HUES6 (cell line): ENCODE data around the gene TPD52L2.

Experiments used
- H3K27ac ChIP-seq: 2 replicates; pipeline ENCODE4 v1.7.0; 2013; ENCODE audit warnings: low read depth, mild to moderate bottlenecking, low read length, inconsistent platforms
- H3K27me3 ChIP-seq: 2 replicates; pipeline ENCODE4 v1.6.1; 2013; ENCODE audit warnings: low read length; ENCODE audit not compliant: control insufficient read depth, insufficient read depth
- H3K36me3 ChIP-seq: 2 replicates; pipeline ENCODE4 v1.6.1; 2013; ENCODE audit warnings: low read length; ENCODE audit not compliant: control insufficient read depth, insufficient read depth
- H3K4me1 ChIP-seq: 2 replicates; pipeline ENCODE4 v1.6.1; 2013; ENCODE audit warnings: low read length; ENCODE audit not compliant: control insufficient read depth, insufficient read depth
- H3K4me3 ChIP-seq: 2 replicates; pipeline ENCODE4 v1.5.1; 2013; ENCODE audit warnings: low read depth, low read length
- H3K9ac ChIP-seq: one replicate; pipeline ENCODE4 v1.6.1; 2013; ENCODE audit warnings: mild to moderate bottlenecking, low read length
- H3K9me3 ChIP-seq: 2 replicates; pipeline ENCODE4 v1.6.1; 2013; ENCODE audit warnings: low read depth, low read length; ENCODE audit not compliant: control insufficient read depth, insufficient read depth

Gene TPD52L2

DNA sequence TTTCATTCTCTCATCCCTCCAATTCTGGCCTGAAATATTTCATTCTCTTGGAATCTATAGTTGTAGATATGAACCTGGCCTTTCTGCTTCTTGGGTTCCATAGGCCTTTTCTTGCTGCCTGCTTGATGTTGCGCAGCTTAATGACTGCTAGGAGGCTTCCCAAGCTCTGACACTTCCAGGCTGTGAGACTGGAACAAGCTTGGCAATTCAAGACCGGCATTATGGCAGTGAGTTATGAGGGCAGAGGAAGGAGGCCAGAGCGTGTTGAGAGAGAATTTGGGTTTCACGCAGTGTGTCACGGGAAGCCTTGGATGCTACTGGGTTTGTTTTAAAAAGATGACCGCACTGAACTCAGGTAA is 28.9 kb downstream of the TPD52L2 start:
- no peaks in the 10 kb centered on the region for H3K27me3 ChIP-seq
- peak overlapping the region; percentile 37 for H3K9ac ChIP-seq
- peak overlapping the region; percentile 77 for H3K4me3 ChIP-seq
- H3K4me1 ChIP-seq, result peaks cover 14% of the 10 kb centered on the region
- H3K36me3 ChIP-seq, result peaks cover 34% of the 10 kb centered on the region
- H3K27ac ChIP-seq, result no peak overlapping the region
- no peaks in the 10 kb centered on the region for H3K9me3 ChIP-seq

DNA sequence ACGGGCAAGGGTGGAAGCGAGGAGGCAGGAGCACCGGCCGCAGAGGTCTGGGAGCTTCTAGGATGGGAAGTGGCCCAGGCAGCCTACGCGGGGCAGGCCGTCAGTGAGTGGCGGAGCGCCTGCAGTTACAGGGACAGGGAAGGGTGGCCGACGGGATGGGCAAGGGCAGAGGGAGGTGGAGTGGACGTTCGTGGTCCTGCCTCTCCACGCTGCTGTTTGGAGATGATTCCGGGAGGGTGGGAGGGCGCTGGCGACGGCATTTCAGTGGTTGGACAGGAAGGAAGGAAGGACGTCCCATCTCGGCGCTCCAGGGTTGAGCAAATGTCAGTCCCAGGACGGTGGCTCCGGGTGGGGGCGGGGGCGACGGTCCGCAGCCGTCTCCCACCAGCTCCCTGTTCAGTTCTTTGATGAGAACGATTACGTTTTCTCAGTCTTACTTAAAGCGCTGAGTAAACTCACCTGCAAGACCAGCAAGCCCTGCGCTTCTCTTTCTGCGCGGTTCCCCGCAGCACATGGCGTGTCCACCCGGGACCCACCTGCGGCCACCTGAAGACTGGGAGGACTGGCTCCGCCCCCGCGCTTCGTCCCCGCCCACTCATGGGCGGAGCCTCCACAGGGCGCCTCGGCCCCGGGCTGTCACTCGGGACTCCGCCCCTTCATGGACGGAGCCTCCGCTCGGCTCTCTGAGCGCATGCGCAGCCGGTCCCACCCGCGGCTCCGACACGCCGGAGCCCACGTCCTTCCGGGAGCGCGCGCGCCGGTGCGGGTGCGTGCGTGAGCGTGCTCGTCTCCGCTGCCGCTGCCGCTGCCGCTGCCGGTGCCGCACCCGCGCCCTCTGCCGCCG is 29.5 kb downstream of the TPD52L2 start, which contains the start of gene DNAJC5:
DNAJC5 (plus strand) TSS at position 769 of the 844 bp plus-strand sequence. CDS start 33,220 bp downstream, outside the sequence.
- peak within 1 kb of the TSS; percentile 78 for H3K4me3 ChIP-seq
- no peaks in the 10 kb centered on the region for H3K9me3 ChIP-seq
- H3K9ac ChIP-seq, result peak within 1 kb of the TSS; percentile 56
- H3K36me3 ChIP-seq, result peaks cover 28% of the 10 kb centered on the region
- peaks cover 14% of the 10 kb centered on the region for H3K4me1 ChIP-seq
- no peaks in the 10 kb centered on the region for H3K27me3 ChIP-seq
- no peak within 1 kb of the TSS for H3K27ac ChIP-seq

DNA sequence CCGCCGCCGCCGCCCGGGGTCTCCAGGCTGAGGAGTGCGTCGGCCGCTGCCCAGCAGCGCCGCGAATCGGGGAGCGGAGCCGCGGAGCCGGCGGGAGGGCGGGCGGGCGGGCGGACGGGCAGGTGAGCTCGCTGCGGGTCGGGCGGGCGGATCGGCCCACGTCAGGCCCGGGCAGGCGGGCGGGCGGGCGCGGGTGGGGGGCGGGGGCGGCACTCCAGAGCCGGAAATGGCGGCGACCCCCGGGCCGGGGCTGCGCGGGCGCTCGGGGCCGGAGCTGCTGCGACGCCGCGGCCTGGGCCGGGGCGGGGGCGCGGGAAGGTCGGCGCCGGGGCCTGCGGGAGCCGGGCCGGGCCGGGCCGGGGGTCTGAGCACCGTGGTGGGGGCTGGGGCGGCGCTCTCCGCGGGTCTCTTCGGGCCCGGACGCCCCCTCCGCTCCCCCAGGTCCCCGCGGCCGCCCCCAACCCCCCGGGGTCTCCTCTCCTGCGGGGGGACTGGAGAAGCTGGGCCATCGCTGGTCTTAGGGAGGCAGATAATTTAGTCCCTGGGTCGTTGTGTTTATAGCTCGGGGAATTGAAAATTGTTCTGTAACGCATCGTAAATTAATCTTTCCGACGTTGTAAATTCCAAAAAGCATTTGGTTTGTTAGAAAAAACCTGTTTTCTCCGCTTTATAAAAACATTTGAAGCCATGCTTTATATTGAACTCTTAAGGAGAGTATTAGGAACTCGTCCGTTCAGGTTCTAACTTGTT is 30.3 kb downstream of the TPD52L2 start:
- no peak overlapping the region for H3K27ac ChIP-seq

DNA sequence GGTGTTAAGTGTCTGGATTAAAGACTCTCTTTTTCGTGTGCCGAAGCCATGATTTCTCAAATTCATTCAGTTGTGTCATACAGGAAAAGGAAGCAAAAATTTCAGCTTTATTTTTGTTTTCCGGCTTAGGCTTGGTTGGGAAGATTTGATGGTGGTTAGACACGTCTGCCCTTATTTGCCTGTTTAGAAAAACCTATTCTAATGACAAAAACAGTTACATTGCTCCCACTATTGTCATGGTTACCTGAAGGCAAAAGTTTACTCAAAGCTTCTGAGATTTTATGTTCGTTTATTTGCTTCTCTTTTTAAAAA is 30.8 kb downstream of the TPD52L2 start:
- H3K9ac ChIP-seq, result peak overlapping the region; percentile 56
- no peaks in the 10 kb centered on the region for H3K9me3 ChIP-seq
- H3K4me3 ChIP-seq, result peak overlapping the region; percentile 78
- no peak overlapping the region for H3K27ac ChIP-seq
- H3K4me1 ChIP-seq, result peaks cover 14% of the 10 kb centered on the region
- H3K27me3 ChIP-seq, result no peaks in the 10 kb centered on the region
- H3K36me3 ChIP-seq, result peaks cover 14% of the 10 kb centered on the region

More for the DNA sequence above, 30.3 kb downstream of the TPD52L2 start:
- H3K4me3 ChIP-seq, result peak overlapping the region; percentile 78
- peaks cover 20% of the 10 kb centered on the region for H3K36me3 ChIP-seq
- no peaks in the 10 kb centered on the region for H3K9me3 ChIP-seq
- H3K4me1 ChIP-seq, result peaks cover 14% of the 10 kb centered on the region
- no peaks in the 10 kb centered on the region for H3K27me3 ChIP-seq
- H3K9ac ChIP-seq, result peak overlapping the region; percentile 56

DNA sequence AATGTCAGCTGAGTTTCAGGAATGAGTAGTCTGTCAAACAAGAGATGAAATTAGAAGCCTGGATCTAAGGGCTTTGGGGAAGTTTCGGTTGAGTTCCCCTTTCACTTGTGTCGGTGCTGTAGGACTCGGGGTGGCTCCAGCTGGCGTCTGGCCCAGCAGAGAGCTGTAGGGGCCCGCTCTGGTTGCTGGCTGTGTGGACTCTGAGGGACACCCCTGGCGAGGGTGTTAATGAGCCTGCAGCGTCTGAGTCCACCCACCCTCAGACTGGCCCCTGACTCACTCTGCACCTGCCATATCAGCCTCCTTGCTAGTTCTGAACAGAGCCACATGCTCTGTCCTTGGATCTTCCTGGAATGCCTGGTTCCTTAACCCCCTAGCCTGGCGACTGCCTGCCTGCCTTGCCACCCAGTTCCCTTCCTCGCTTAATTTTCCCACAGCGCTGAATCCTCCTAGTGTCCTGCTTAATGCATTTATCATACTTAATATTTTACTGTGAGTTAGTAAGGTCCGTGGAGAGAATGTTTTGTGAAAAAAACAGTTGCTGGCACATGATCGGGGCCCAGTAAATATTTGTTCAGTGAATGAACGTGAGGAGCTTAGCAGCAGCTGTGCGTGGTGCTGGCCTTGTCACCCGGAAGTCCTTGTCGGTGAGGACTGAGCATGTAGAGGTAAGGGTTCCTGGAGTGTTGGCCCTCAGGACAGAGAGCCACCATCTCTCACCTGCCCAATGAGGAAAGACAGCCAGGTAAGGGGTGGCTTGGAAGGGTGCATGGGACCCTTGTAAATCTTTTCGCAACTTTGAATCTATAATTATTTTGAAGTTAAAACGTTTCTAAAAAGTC is 31.4 kb downstream of the TPD52L2 start:
- Histone ChIP-seq H3K27ac (no peak overlapping the region), H3K9ac (peak overlapping the region; percentile 56), H3K9me3 (no peaks in the 10 kb centered on the region), H3K4me1 (peaks cover 14% of the 10 kb centered on the region), H3K4me3 (peak overlapping the region; percentile 78), H3K36me3 (peaks cover 9% of the 10 kb centered on the region), H3K27me3 (no peaks in the 10 kb centered on the region)

DNA sequence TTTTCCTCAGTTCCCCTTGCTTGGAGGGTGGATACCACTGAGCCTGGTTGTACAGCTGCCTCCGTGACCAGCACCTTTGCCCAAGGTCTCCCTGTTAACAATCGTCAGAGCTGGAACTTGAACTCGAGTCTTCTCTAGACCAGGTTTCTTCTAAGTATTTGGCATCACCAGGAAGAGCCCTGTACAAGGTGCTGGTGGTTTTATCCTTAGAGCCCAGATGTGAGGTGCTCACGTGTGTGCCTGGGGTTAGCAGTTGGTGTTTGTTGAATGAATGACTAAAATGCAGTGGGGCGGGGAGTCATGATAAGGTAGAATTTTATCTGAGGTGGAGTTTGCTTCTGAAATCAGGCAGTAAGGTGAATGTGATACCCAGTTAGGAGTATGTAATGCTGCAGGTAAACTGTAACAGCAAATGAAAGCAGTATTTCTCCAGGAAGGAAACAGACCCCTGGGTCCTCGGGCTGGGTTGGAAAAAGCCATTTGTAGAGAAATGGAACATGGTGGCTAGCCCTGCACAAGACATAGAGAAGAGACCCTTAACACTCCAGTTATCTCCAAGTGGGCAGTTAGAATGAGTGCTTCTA is 33.0 kb downstream of the TPD52L2 start:
- Histone ChIP-seq H3K27me3 (no peaks in the 10 kb centered on the region), H3K9ac (no peak overlapping the region), H3K4me1 (peaks cover 14% of the 10 kb centered on the region), H3K27ac (no peak overlapping the region), H3K9me3 (no peaks in the 10 kb centered on the region), H3K36me3 (no peaks in the 10 kb centered on the region; the same call in 1 of the 2 replicates), H3K4me3 (no peak overlapping the region)

DNA sequence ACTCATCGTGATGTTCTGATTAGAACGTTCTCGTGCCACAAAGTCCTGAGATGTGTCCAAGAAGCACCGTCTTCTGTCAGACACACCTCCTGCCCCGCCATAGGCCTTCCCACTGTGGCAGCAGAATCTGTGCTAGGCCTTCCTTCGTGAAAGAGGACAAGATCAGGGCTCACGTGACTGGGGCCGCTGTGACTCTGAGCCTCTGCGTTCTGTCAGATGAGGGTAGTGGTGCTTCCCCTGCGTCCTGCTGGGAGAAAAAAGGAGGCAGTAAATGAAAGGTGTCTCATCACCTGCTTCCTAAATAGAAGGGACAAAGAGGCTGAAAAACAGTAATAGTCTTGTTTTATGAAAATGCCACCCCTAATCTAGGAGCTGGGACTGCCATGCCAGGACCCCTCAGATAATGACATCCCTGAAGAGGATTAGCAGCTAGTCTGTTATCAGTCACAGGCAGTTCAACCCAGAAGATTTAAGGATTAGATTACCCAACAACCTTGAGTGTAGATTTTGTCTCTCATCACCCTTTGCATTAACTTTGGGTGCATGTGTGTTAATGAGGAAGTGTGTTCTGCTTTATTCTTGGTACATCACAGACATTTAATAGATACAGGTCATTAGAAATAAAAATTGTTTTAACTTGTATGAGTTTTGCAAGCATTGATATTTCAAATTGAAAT is 34.0 kb downstream of the TPD52L2 start:
- H3K27ac ChIP-seq, result no peak overlapping the region
- no peaks in the 10 kb centered on the region for H3K9me3 ChIP-seq
- no peak overlapping the region for H3K9ac ChIP-seq
- no peaks in the 10 kb centered on the region; the same call in 1 of the 2 replicates for H3K36me3 ChIP-seq
- no peaks in the 10 kb centered on the region for H3K27me3 ChIP-seq
- H3K4me3 ChIP-seq, result no peak overlapping the region
- peaks cover 11% of the 10 kb centered on the region for H3K4me1 ChIP-seq

DNA sequence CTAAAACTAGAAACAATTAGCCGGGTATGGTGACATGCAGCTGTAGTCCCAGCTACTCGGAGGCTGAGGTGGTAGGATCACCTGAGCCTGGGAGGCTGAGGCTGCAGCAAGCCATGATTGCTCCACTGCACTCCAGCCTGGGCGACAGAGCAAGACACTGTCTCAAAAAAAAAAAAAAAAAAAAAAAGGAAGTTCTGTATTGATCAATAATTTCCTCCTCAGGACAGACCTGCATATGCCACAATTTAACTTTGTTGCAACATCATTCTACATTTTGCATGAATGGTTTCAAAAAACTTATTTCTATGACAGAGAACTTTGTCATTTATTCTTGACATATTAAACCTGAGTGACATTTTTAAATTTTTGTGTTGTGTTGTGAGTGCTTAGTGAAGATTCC is 35.3 kb downstream of the TPD52L2 start:
- H3K4me1 ChIP-seq, result peaks cover 8% of the 10 kb centered on the region
- no peaks in the 10 kb centered on the region for H3K27me3 ChIP-seq
- H3K9ac ChIP-seq, result no peak overlapping the region
- H3K36me3 ChIP-seq, result no peaks in the 10 kb centered on the region; the same call in 1 of the 2 replicates
- no peak overlapping the region for H3K27ac ChIP-seq
- H3K9me3 ChIP-seq, result no peaks in the 10 kb centered on the region
- no peak overlapping the region for H3K4me3 ChIP-seq

DNA sequence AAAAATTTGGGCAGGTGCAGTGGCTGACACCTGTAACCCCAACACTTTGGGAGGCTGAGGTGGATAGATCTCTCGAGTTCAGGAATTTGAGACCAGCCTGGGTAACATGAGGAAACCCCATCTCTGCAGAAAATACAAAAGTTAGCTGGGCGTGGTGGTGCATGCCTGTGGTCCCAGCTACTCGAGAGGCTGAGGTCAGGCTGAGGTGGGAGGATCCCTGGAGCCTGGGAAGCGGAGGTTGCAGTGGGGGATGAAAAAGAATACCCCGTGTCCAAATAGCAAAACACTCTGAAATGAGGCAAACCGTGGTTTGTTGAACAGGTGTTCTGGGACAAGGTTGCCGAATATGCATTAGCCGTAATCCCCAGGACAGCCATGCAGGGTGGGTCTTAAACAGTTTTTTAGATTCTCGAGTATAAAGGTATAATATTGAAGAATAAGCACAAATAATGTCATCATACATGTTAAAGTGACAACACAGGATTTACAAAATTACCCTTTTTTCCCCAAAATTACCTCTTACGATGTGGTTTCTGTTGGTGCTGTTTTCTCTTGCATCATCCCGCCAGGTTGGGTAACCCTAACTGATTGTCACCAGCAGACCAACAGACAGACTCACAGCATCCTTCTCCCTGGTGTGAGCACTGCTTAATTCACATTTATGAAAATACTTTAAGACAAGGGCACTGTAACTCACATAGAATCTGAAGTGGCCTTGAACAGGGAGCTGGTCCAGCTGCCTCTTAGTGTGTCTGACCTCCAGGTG is 38.9 kb downstream of the TPD52L2 start:
- H3K27me3 ChIP-seq, result no peaks in the 10 kb centered on the region
- no peaks in the 10 kb centered on the region for H3K4me1 ChIP-seq
- no peaks in the 10 kb centered on the region for H3K9me3 ChIP-seq
- no peak overlapping the region for H3K4me3 ChIP-seq
- no peaks in the 10 kb centered on the region; the same call in 1 of the 2 replicates for H3K36me3 ChIP-seq
- H3K9ac ChIP-seq, result no peak overlapping the region
- no peak overlapping the region for H3K27ac ChIP-seq
